A549 (cell line): Measurements from ENCODE around the gene DHX15. TPM values are rescaled to one million over a fixed set of nuclear protein-coding genes. Genes with fewer than 3 reads are reported as not detected.
A peak's percentile ranks its signal among the peaks of the same experiment; 100 is the strongest.

Experiments used
- ATAC-seq, 2 experiments: fragments of 200-7000 bp in 1 of 2; fragments of >200 bp in 1 of 2; cut with Nextera tagmentation in 1 of 2; cut with Tn5 transposase in 1 of 2; 3 replicates each; pipeline versions ENCODE4 v1.8.0 to v1.9.1; 2018 to 2020; ENCODE audit warnings: mild to moderate bottlenecking in 1 of 2, moderate library complexity in 1 of 2
- CTCF ChIA-PET: fragments of 300-600 bp; sonication (Branson Sonifier 250); formaldehyde crosslinking; extraction: SDS; loops from one replicate; lab custom pipeline; 2021; ENCODE audit warnings: antibody characterized with exemption, inconsistent platforms; lab: Yijun Ruan, JAX
- POLR2A ChIA-PET: fragments of 350-600 bp; formaldehyde crosslinking; extraction: SDS; loops from one replicate; lab custom pipeline; 2021; ENCODE audit warnings: antibody characterized with exemption, inconsistent platforms; lab: Yijun Ruan, JAX
- DNase-seq, 2 experiments: peaks; one replicate each; pipeline versions ENCODE4 v3.0.0 to v3.0.0-alpha.2; 2011 to 2016; ENCODE audit warnings: low read depth in 1 of 2, low spot score in 1 of 2
- FAIRE-seq: peaks from 2 replicates; lab custom pipeline; 2011; peaks lifted over from hg19 to GRCh38; lab: Jason Lieb, UNC
- H3K27ac ChIP-seq, 2 experiments: fragments of >200 bp; sonication (Bioruptor Twin); formaldehyde crosslinking; 3 replicates each; pipeline ENCODE4 v1.5.1; 2016 to 2017
- H3K4me1 ChIP-seq: fragments of >200 bp; sonication (Bioruptor Twin); formaldehyde crosslinking; 3 replicates; pipeline ENCODE4 v1.6.1; 2016
- H3K4me2 ChIP-seq: fragments of >200 bp; sonication (Bioruptor Twin); formaldehyde crosslinking; 3 replicates; pipeline ENCODE4 v1.6.1; 2016
- H3K4me3 ChIP-seq: fragments of >200 bp; sonication (Bioruptor Twin); formaldehyde crosslinking; 3 replicates; pipeline ENCODE4 v1.5.1; 2016
- H3K9me3 ChIP-seq: fragments of >200 bp; sonication (Bioruptor Twin); formaldehyde crosslinking; 3 replicates; pipeline ENCODE4 v1.6.1; 2016
- CHD2 ChIP-seq: fragments of 150-350 bp; IDR thresholded peaks from 2 replicates; pipeline ENCODE4 v1.6.1; 2014; ENCODE audit warnings: low read length; ENCODE audit not compliant: partially characterized antibody
- CHD4 ChIP-seq: fragments of 200-600 bp; sonication (generic); IDR thresholded peaks from 2 replicates; pipeline ENCODE4 v1.6.1; 2016; ENCODE audit warnings: antibody characterized with exemption, mild to moderate bottlenecking, borderline replicate concordance
- FOSB ChIP-seq: fragments of 250-450 bp; sonication (Bioruptor Pico); IDR thresholded peaks from 2 replicates; pipeline ENCODE4 v1.5.0; 2020; ENCODE audit warnings: mild to moderate bottlenecking, moderate library complexity
- FOSL2 ChIP-seq, 2 experiments: fragments of 450-650 bp in 1 of 2; fragments of >200 bp in 1 of 2; sonication (Bioruptor Twin) in 1 of 2; formaldehyde crosslinking; IDR thresholded peaks; 2 replicates each; pipeline versions ENCODE4 v1.5.0 to v1.6.1; 2016 to 2020; ENCODE audit warnings: mild to moderate bottlenecking in 1 of 2, moderate library complexity in 1 of 2
- GATA3 ChIP-seq: IDR thresholded peaks from 2 replicates; pipeline ENCODE4 v1.6.1; 2012; ENCODE audit warnings: borderline replicate concordance
- HEYL ChIP-seq: fragments of 250-450 bp; sonication (Bioruptor Pico); IDR thresholded peaks from 2 replicates; pipeline ENCODE4 v1.8.0; 2021; ENCODE audit warnings: mild to moderate bottlenecking, moderate library complexity
- HOXA7 ChIP-seq: fragments of 250-450 bp; sonication (Bioruptor Pico); IDR thresholded peaks from 2 replicates; pipeline ENCODE4 v1.5.0; 2020; ENCODE audit warnings: mild to moderate bottlenecking, moderate library complexity
- HOXB13 ChIP-seq: fragments of 250-450 bp; sonication (Bioruptor Pico); IDR thresholded peaks from 2 replicates; pipeline ENCODE4 v1.5.0; 2020; ENCODE audit warnings: low read depth, mild to moderate bottlenecking, moderate library complexity
- HOXB5 ChIP-seq: fragments of 250-450 bp; sonication (Bioruptor Pico); IDR thresholded peaks from 2 replicates; pipeline ENCODE4 v1.5.0; 2020; ENCODE audit warnings: mild to moderate bottlenecking, moderate library complexity
- JUNB ChIP-seq: fragments of >200 bp; sonication (Bioruptor Twin); formaldehyde crosslinking; IDR thresholded peaks from 2 replicates; pipeline ENCODE4 v1.6.1; 2016
- NFE2L2 ChIP-seq: fragments of 150-350 bp; conservative IDR thresholded peaks from 2 replicates; pipeline ENCODE4 v1.6.1; 2014; ENCODE audit warnings: low read length
- PHF8 ChIP-seq: fragments of 200-600 bp; sonication (generic); IDR thresholded peaks from 2 replicates; pipeline ENCODE4 v1.6.1; 2016; ENCODE audit warnings: low read depth, mild to moderate bottlenecking, antibody characterized with exemption, moderate library complexity, borderline replicate concordance
- RARB ChIP-seq: fragments of 250-450 bp; sonication (Bioruptor Pico); IDR thresholded peaks from 2 replicates; pipeline ENCODE4 v1.8.0; 2021; ENCODE audit warnings: mild to moderate bottlenecking, moderate library complexity
- RCOR1 ChIP-seq: fragments of 150-350 bp; IDR thresholded peaks from 2 replicates; pipeline ENCODE4 v1.6.1; 2014; ENCODE audit warnings: antibody characterized with exemption, low read length, low read depth
- RNF2 ChIP-seq: fragments of 200-600 bp; sonication (generic); IDR thresholded peaks from 2 replicates; pipeline ENCODE4 v1.6.1; 2016; ENCODE audit warnings: low read depth, mild to moderate bottlenecking, antibody characterized with exemption, moderate library complexity, borderline replicate concordance
- SMC3 ChIP-seq: fragments of >200 bp; sonication (Bioruptor Twin); formaldehyde crosslinking; IDR thresholded peaks from 3 replicates; pipeline ENCODE4 v1.6.1; 2018; ENCODE audit warnings: inconsistent platforms
- TP53 ChIP-seq: fragments of 250-450 bp; sonication (Bioruptor Pico); IDR thresholded peaks from 2 replicates; pipeline ENCODE4 v1.5.0; 2021; ENCODE audit warnings: mild to moderate bottlenecking, moderate library complexity
- ZFP36 ChIP-seq: fragments of 450-650 bp; IDR thresholded peaks from 2 replicates; pipeline ENCODE4 v1.6.1; 2014; ENCODE audit warnings: borderline replicate concordance; ENCODE audit not compliant: partially characterized antibody
- ZNF302 ChIP-seq: fragments of 250-450 bp; sonication (Bioruptor Pico); IDR thresholded peaks from 2 replicates; pipeline ENCODE4 v1.9.0; 2021; ENCODE audit warnings: inconsistent platforms, mild to moderate bottlenecking, moderate library complexity
- ZSCAN20 ChIP-seq: fragments of 250-450 bp; sonication (Bioruptor Pico); IDR thresholded peaks from 2 replicates; pipeline ENCODE4 v1.8.0; 2022; ENCODE audit warnings: mild to moderate bottlenecking, moderate library complexity
- WGBS: methylation state at CpG from one replicate; pipeline ENCODE4 v1.1.6; 2017; ENCODE audit errors: missing lambda C conversion rate; 5-methylcytosine and 5-hydroxymethylcytosine counted together
- polyA plus RNA-seq, 4 experiments: library from polyadenylated mRNA; depleted of rRNA in 3 of 4; stranded (reverse); fragments of >200 nt; fragmentation: RNase III in 1 of 4; extraction: RNeasy Plus Mini Kit Qiagen cat#74134 plus additional on column Dnase treatment in 1 of 4; gene quantifications; 2 replicates in 3 of 4; 3 replicates in 1 of 4; pipeline ENCODE4 v1.2.3, GENCODE V29; 2011 to 2017
- TF ChIP-seq, protein P1 (sequence below): fragments of 250-450 bp; sonication (Bioruptor Pico); IDR thresholded peaks from 2 replicates; pipeline ENCODE4 v1.5.0; 2021; ENCODE audit warnings: mild to moderate bottlenecking, moderate library complexity, borderline replicate concordance
- TF ChIP-seq, protein P2 (sequence below): fragments of >200 bp; sonication (Bioruptor Twin); formaldehyde crosslinking; IDR thresholded peaks from 3 replicates; pipeline ENCODE4 v1.6.1; 2016
- TF ChIP-seq, protein P3 (sequence below): fragments of 150-350 bp; IDR thresholded peaks from 2 replicates; pipeline ENCODE4 v1.6.1; 2014; ENCODE audit warnings: low read depth, mild to moderate bottlenecking, low read length
- TF ChIP-seq, protein P4 (sequence below): IDR thresholded peaks from 2 replicates; pipeline ENCODE4 v1.6.1; 2012
- TF ChIP-seq, protein P5 (sequence below): fragments of >200 bp; sonication (Bioruptor Twin); formaldehyde crosslinking; IDR thresholded peaks from 2 replicates; pipeline ENCODE4 v1.6.1; 2016

The DHX15 gene
- polyA plus RNA-seq, 2 of the 4 experiments (the other 2 are of a cell fraction), result 154 to 189 TPM

DNA sequence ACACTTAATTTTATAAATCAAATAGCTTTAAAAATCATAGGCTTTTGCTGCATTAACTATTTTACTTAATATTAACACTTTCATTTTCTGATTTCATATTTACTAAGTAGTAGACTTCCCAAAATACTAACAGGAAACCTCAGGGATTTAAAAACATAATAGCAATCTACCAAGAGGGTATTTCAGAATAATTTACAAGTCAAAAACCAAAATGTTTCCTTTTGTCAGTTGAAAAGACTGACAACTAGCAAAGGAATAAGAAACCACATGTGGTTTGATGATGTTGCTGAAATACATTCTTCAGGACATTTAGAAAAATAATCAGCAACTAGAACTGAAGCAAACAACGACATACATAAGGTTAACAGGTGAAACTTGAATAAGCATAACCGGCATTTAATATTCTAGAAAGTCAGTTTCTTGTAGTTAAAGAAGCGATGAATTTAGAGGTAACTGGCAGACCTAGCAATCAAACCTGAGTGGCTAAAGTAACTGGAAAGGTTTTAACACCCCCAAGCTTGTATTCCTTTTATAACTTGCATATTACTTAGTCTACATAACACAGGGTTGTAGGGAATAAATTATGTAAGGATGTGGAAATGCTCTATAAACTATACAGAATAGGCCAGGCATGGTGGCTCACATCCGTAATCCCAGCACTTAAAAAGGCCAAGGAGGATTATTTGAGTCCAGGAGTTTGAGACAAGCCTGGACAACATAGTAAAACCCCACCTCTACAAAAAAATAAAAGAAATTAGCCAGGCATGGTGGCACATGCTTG, 40.0 kb downstream of the DHX15 start (continued):
- no peak for TF ChIP-seq ZNF302 (CRISPR knock-in tag)
- TF ChIP-seq, all 56 proteins: peak for 0

DNA sequence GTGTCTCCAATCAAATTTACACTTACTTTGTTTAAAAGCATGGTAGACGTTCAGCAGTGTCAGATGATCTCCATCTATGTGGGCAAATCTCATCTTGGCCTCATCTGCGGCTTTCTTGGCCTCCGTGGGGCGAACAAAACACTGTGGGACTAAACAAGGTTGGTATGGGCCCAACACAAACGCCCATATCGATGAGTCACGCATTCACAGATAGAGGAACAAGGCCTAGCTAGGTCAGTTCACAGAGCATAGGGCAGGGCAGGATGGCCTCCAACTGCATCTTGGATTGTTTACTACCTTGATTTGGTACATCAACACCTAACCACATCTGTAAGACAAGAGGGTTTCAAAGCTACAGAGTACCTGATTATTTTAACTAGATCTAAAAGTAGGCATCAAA, 47.3 kb downstream of the DHX15 start:
- H3K27ac ChIP-seq, result no peak overlapping the region
- H3K4me2 ChIP-seq, result no peak overlapping the region
- 83% methylated on average over 7 of the region's 7 CpGs for WGBS
- H3K4me1 ChIP-seq, result peaks cover 26% of the 10 kb centered on the region; the same call in 2 of the 3 replicates
- ATAC-seq (peak in 1 of 2 experiments; percentile 46; a peak in 2 of 6 replicates), DNase-seq (no peak), FAIRE-seq (no peak)
- no peak overlapping the region for H3K4me3 ChIP-seq
- no peak for TF ChIP-seq SMC3
- no peak for TF ChIP-seq RNF2
- TF ChIP-seq RCOR1, result no peak
- no peak for TF ChIP-seq CHD2
- TF ChIP-seq FOSL2 (IDR thresholded peaks at IDR 0.05), result no peak
- TF ChIP-seq FOSL2 (CRISPR knock-in tag; IDR thresholded peaks at IDR 0.05), result no peak
- TF ChIP-seq CHD4, result no peak
- TF ChIP-seq, protein P1, sequence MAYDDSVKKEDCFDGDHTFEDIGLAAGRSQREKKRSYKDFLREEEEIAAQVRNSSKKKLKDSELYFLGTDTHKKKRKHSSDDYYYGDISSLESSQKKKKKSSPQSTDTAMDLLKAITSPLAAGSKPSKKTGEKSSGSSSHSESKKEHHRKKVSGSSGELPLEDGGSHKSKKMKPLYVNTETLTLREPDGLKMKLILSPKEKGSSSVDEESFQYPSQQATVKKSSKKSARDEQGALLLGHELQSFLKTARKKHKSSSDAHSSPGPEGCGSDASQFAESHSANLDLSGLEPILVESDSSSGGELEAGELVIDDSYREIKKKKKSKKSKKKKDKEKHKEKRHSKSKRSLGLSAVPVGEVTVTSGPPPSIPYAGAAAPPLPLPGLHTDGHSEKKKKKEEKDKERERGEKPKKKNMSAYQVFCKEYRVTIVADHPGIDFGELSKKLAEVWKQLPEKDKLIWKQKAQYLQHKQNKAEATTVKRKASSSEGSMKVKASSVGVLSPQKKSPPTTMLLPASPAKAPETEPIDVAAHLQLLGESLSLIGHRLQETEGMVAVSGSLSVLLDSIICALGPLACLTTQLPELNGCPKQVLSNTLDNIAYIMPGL, result no peak
- no peak for TF ChIP-seq HOXA7
- TF ChIP-seq ZFP36, result no peak
- TF ChIP-seq HOXB13 (CRISPR knock-in tag), result no peak
- no peak for TF ChIP-seq FOSB (CRISPR knock-in tag)
- no peak for TF ChIP-seq RARB (CRISPR knock-in tag)
- TF ChIP-seq TP53, result no peak
- no peak for TF ChIP-seq GATA3
- ChIA-PET CTCF (interaction anchor here (0.8 kb wide), 1 partner anchor 14 kb away, joined by 3 read pairs; no protein-coding TSS in a partner anchor), POLR2A (no interaction called here)
- no peaks in the 10 kb centered on the region for H3K9me3 ChIP-seq

DNA sequence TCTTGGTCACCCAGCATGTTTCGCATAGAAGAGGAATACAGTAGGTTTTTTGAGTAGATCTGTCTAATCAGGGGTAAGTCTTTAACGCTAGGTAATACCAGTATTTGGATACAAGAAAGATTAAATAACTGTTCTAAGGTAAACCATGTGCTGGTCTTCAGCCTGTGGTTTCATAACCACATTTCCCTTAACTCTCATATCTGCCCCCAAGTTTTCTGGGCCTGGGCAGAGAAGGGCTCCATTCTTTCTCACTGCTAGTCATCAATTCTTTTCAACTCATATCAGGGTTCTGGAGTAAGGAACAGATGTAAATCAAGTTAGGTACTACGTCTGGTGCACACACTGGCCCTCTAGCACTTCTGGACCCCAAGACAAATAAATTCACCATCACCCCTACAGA, 49.0 kb downstream of the DHX15 start:
- Histone ChIP-seq H3K4me2 (no peak overlapping the region), H3K9me3 (no peaks in the 10 kb centered on the region)
- TF ChIP-seq ZSCAN20 (CRISPR knock-in tag) (no peak), NFE2L2 (no peak), HEYL (CRISPR knock-in tag) (no peak), ZNF302 (CRISPR knock-in tag) (no peak), GATA3 (no peak), HOXB5 (CRISPR knock-in tag) (no peak), TP53 (no peak), JUNB (no peak), CHD4 (no peak), RNF2 (no peak), FOSB (CRISPR knock-in tag) (no peak), PHF8 (no peak)
- TF ChIP-seq, protein P2, sequence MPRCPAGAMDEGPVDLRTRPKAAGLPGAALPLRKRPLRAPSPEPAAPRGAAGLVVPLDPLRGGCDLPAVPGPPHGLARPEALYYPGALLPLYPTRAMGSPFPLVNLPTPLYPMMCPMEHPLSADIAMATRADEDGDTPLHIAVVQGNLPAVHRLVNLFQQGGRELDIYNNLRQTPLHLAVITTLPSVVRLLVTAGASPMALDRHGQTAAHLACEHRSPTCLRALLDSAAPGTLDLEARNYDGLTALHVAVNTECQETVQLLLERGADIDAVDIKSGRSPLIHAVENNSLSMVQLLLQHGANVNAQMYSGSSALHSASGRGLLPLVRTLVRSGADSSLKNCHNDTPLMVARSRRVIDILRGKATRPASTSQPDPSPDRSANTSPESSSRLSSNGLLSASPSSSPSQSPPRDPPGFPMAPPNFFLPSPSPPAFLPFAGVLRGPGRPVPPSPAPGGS, result no peak
- TF ChIP-seq, protein P3, sequence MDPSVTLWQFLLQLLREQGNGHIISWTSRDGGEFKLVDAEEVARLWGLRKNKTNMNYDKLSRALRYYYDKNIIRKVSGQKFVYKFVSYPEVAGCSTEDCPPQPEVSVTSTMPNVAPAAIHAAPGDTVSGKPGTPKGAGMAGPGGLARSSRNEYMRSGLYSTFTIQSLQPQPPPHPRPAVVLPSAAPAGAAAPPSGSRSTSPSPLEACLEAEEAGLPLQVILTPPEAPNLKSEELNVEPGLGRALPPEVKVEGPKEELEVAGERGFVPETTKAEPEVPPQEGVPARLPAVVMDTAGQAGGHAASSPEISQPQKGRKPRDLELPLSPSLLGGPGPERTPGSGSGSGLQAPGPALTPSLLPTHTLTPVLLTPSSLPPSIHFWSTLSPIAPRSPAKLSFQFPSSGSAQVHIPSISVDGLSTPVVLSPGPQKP, result no peak
- TF ChIP-seq, protein P4, sequence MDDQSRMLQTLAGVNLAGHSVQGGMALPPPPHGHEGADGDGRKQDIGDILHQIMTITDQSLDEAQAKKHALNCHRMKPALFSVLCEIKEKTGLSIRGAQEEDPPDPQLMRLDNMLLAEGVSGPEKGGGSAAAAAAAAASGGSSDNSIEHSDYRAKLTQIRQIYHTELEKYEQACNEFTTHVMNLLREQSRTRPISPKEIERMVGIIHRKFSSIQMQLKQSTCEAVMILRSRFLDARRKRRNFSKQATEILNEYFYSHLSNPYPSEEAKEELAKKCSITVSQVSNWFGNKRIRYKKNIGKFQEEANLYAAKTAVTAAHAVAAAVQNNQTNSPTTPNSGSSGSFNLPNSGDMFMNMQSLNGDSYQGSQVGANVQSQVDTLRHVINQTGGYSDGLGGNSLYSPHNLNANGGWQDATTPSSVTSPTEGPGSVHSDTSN, result no peak
- TF ChIP-seq, protein P5, sequence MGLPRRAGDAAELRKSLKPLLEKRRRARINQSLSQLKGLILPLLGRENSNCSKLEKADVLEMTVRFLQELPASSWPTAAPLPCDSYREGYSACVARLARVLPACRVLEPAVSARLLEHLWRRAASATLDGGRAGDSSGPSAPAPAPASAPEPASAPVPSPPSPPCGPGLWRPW, result no peak
- TF ChIP-seq, all 56 proteins: peak for 0
- DNase-seq (no peak), FAIRE-seq (no peak), ATAC-seq (no peak)
- H3K4me1 ChIP-seq, result peaks cover 13% of the 10 kb centered on the region; the same call in 1 of the 3 replicates
- POLR2A ChIA-PET, result no interaction called here
- no peak overlapping the region for H3K27ac ChIP-seq
- CTCF ChIA-PET, result no interaction called here
- WGBS, result 86% methylated on average over 3 of the region's 3 CpGs
- no peak overlapping the region for H3K4me3 ChIP-seq
